ENCODE data around the gene CLTC. TPM values are rescaled to one million over a fixed set of nuclear protein-coding genes. Genes with fewer than 3 reads are reported as not detected.

Gene CLTC
- total and polyA plus RNA-seq, 10 of the 15 experiments (the other 5 are each of a cell fraction or from before 2014, with no cell fraction given) = 77.5 to 188 (median 129) TPM

- TF ChIP-seq ZSCAN29 (IDR thresholded peaks at IDR 0.05) (no peak), BHLHE40 (IDR thresholded peaks at IDR 0.05; ENCODE audit: borderline replicate concordance in 1 of 2, low read depth in 2 of 2, low read length in 1 of 2) (no peak), ATF7 (IDR thresholded peaks at IDR 0.05; ENCODE audit: low read depth) (no peak), MAX (IDR thresholded peaks at IDR 0.05; ENCODE audit: low read depth, low read length) (no peak), SUPT20H (IDR thresholded peaks at IDR 0.05; ENCODE audit: borderline replicate concordance, control insufficient read depth, low read depth, low read length) (no peak), MTA2 (IDR thresholded peaks at IDR 0.05; ENCODE audit: low read depth) (no peak), POLR2AphosphoS5 (IDR thresholded peaks at IDR 0.05; ENCODE audit: low read length) (peak; percentile 97), EED (IDR thresholded peaks at IDR 0.05; ENCODE audit: low read depth) (no peak), MYB (IDR thresholded peaks at IDR 0.05; ENCODE audit: borderline replicate concordance, low read depth, low read length) (no peak), ZNF207 (IDR thresholded peaks at IDR 0.05; ENCODE audit: borderline replicate concordance) (no peak), FOXM1 (IDR thresholded peaks at IDR 0.05; ENCODE audit: low read depth, low read length) (peak; percentile 7; the same call in 1 of the 2 replicates), SMAD1 (IDR thresholded peaks at IDR 0.05; ENCODE audit: low read depth, partially characterized antibody) (peak; percentile 33), CEBPZ (IDR thresholded peaks at IDR 0.05; ENCODE audit: low read depth, low read length) (no peak), NFIC (IDR thresholded peaks at IDR 0.05; ENCODE audit: low read depth, low read length) (no peak), TAF1 (IDR thresholded peaks at IDR 0.05; ENCODE audit: borderline replicate concordance, low read depth, low read length) (peak; percentile 86; the same call in 1 of the 2 replicates), WRNIP1 (IDR thresholded peaks at IDR 0.05; ENCODE audit: borderline replicate concordance, low read depth, low read length) (no peak), MEF2B (IDR thresholded peaks at IDR 0.05; ENCODE audit: partially characterized antibody, poor library complexity, severe bottlenecking) (no peak), IRF5 (IDR thresholded peaks at IDR 0.05; ENCODE audit: borderline replicate concordance) (no peak)
- TF ChIP-seq, protein P1, sequence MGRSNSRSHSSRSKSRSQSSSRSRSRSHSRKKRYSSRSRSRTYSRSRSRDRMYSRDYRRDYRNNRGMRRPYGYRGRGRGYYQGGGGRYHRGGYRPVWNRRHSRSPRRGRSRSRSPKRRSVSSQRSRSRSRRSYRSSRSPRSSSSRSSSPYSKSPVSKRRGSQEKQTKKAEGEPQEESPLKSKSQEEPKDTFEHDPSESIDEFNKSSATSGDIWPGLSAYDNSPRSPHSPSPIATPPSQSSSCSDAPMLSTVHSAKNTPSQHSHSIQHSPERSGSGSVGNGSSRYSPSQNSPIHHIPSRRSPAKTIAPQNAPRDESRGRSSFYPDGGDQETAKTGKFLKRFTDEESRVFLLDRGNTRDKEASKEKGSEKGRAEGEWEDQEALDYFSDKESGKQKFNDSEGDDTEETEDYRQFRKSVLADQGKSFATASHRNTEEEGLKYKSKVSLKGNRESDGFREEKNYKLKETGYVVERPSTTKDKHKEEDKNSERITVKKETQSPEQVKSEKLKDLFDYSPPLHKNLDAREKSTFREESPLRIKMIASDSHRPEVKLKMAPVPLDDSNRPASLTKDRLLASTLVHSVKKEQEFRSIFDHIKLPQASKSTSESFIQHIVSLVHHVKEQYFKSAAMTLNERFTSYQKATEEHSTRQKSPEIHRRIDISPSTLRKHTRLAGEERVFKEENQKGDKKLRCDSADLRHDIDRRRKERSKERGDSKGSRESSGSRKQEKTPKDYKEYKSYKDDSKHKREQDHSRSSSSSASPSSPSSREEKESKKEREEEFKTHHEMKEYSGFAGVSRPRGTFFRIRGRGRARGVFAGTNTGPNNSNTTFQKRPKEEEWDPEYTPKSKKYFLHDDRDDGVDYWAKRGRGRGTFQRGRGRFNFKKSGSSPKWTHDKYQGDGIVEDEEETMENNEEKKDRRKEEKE (IDR thresholded peaks at IDR 0.05) = no peak
- TF ChIP-seq, protein P2, sequence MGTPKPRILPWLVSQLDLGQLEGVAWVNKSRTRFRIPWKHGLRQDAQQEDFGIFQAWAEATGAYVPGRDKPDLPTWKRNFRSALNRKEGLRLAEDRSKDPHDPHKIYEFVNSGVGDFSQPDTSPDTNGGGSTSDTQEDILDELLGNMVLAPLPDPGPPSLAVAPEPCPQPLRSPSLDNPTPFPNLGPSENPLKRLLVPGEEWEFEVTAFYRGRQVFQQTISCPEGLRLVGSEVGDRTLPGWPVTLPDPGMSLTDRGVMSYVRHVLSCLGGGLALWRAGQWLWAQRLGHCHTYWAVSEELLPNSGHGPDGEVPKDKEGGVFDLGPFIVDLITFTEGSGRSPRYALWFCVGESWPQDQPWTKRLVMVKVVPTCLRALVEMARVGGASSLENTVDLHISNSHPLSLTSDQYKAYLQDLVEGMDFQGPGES (IDR thresholded peaks at IDR 0.05) = no peak
- TF ChIP-seq, protein P3, sequence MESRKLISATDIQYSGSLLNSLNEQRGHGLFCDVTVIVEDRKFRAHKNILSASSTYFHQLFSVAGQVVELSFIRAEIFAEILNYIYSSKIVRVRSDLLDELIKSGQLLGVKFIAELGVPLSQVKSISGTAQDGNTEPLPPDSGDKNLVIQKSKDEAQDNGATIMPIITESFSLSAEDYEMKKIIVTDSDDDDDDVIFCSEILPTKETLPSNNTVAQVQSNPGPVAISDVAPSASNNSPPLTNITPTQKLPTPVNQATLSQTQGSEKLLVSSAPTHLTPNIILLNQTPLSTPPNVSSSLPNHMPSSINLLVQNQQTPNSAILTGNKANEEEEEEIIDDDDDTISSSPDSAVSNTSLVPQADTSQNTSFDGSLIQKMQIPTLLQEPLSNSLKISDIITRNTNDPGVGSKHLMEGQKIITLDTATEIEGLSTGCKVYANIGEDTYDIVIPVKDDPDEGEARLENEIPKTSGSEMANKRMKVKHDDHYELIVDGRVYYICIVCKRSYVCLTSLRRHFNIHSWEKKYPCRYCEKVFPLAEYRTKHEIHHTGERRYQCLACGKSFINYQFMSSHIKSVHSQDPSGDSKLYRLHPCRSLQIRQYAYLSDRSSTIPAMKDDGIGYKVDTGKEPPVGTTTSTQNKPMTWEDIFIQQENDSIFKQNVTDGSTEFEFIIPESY (IDR thresholded peaks at IDR 0.05) = no peak
Measured at GRCh38 chr17:59619035-59619297, 729 bp upstream of the CLTC start (continued).
